ENCODE data around the gene DIAPH3.
A peak's percentile ranks its signal among the peaks of the same experiment; 100 is the strongest.

DIAPH3 gene

GRCh38 chr13:59982631-59983382, 180.9 kb downstream of the DIAPH3 start:
- Histone ChIP-seq H3K4me2 (ENCODE audit: low read depth, low read length, poor library complexity, severe bottlenecking) (no peak overlapping the region), H2AFZ (ENCODE audit: low read length) (no peak overlapping the region), H3K9me3 (ENCODE audit: insufficient read depth, low read depth, low read length) (no peaks in the 10 kb centered on the region), H3K4me3 (ENCODE audit: low read length, poor library complexity, severe bottlenecking) (no peak overlapping the region), H3K4me1 (ENCODE audit: insufficient read depth, low read length, poor library complexity, severe bottlenecking) (peaks cover 10% of the 10 kb centered on the region), H3K9me2 (replicated peaks; ENCODE audit: low read depth, low read length) (no peaks in the 10 kb centered on the region), H3K27me3 (ENCODE audit: insufficient read depth, low read length, poor library complexity, severe bottlenecking) (no peaks in the 10 kb centered on the region), H3F3A (ENCODE audit: low read depth) (no peaks in the 10 kb centered on the region; the same call in 1 of the 2 replicates), H3K36me3 (ENCODE audit: insufficient read depth, low read length) (peaks cover 11% of the 10 kb centered on the region; the same call in 1 of the 2 replicates), H3K79me2 (ENCODE audit: insufficient read depth, low read length) (no peaks in the 10 kb centered on the region), H4K20me1 (ENCODE audit: insufficient read depth, low read length, poor library complexity, severe bottlenecking) (no peaks in the 10 kb centered on the region), H3K9ac (ENCODE audit: low read depth, low read length, poor library complexity, severe bottlenecking) (no peak overlapping the region)
- TF ChIP-seq, protein P1, sequence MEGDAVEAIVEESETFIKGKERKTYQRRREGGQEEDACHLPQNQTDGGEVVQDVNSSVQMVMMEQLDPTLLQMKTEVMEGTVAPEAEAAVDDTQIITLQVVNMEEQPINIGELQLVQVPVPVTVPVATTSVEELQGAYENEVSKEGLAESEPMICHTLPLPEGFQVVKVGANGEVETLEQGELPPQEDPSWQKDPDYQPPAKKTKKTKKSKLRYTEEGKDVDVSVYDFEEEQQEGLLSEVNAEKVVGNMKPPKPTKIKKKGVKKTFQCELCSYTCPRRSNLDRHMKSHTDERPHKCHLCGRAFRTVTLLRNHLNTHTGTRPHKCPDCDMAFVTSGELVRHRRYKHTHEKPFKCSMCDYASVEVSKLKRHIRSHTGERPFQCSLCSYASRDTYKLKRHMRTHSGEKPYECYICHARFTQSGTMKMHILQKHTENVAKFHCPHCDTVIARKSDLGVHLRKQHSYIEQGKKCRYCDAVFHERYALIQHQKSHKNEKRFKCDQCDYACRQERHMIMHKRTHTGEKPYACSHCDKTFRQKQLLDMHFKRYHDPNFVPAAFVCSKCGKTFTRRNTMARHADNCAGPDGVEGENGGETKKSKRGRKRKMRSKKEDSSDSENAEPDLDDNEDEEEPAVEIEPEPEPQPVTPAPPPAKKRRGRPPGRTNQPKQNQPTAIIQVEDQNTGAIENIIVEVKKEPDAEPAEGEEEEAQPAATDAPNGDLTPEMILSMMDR (conservative IDR thresholded peaks at IDR 0.05; ENCODE audit: low read length), result no peak
- TF ChIP-seq EZH2phosphoT487 (IDR thresholded peaks at IDR 0.05; ENCODE audit: borderline replicate concordance), result no peak

- Histone ChIP-seq H2AFZ (ENCODE audit: low read length) (no peak overlapping the region), H3F3A (ENCODE audit: low read depth) (no peaks in the 10 kb centered on the region; the same call in 1 of the 2 replicates), H3K4me1 (ENCODE audit: insufficient read depth, low read length, poor library complexity, severe bottlenecking) (peaks cover 10% of the 10 kb centered on the region), H4K20me1 (ENCODE audit: insufficient read depth, low read length, poor library complexity, severe bottlenecking) (no peaks in the 10 kb centered on the region), H3K9me2 (replicated peaks; ENCODE audit: low read depth, low read length) (no peaks in the 10 kb centered on the region), H3K4me3 (ENCODE audit: low read length, poor library complexity, severe bottlenecking) (no peak overlapping the region), H3K9ac (ENCODE audit: low read depth, low read length, poor library complexity, severe bottlenecking) (no peak overlapping the region), H3K27me3 (ENCODE audit: insufficient read depth, low read length, poor library complexity, severe bottlenecking) (no peaks in the 10 kb centered on the region), H3K79me2 (ENCODE audit: insufficient read depth, low read length) (no peaks in the 10 kb centered on the region), H3K4me2 (ENCODE audit: low read depth, low read length, poor library complexity, severe bottlenecking) (peak overlapping the region; percentile 4), H3K36me3 (ENCODE audit: insufficient read depth, low read length) (peaks cover 17% of the 10 kb centered on the region; the same call in 1 of the 2 replicates), H3K9me3 (ENCODE audit: insufficient read depth, low read depth, low read length) (no peaks in the 10 kb centered on the region)
- TF ChIP-seq, protein P1 (conservative IDR thresholded peaks at IDR 0.05; ENCODE audit: low read length), result no peak
- TF ChIP-seq EZH2phosphoT487 (IDR thresholded peaks at IDR 0.05; ENCODE audit: borderline replicate concordance), result no peak
Measured at GRCh38 chr13:59979589-59979988, 184.1 kb downstream of the DIAPH3 start.

DNA sequence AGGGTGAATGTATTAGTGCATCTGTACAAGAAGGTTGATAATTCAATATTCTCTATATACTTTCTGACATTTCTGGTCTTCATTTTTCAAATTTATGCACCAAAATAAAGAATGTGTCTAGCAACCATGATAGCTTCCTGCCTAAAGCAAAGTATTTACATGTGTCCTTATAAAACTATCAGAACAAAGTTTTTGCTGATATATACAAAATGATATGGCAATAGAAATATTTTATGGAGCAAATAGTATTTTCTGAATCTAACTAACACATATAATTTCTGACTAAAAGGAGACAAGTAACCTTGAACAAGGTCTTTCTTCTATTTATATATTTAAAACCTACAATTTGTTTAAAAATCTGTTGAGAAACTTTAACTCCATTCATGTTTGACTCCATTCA, 184.9 kb downstream of the DIAPH3 start:
- Histone ChIP-seq H3K4me1 (ENCODE audit: insufficient read depth, low read length, poor library complexity, severe bottlenecking) (peaks cover 10% of the 10 kb centered on the region), H3K4me2 (ENCODE audit: low read depth, low read length, poor library complexity, severe bottlenecking) (no peak overlapping the region), H3K9me2 (replicated peaks; ENCODE audit: low read depth, low read length) (no peaks in the 10 kb centered on the region), H3K9me3 (ENCODE audit: insufficient read depth, low read depth, low read length) (no peaks in the 10 kb centered on the region), H2AFZ (ENCODE audit: low read length) (no peak overlapping the region), H3K36me3 (ENCODE audit: insufficient read depth, low read length) (peaks cover 20% of the 10 kb centered on the region; the same call in 1 of the 2 replicates), H3K79me2 (ENCODE audit: insufficient read depth, low read length) (no peaks in the 10 kb centered on the region), H3K9ac (ENCODE audit: low read depth, low read length, poor library complexity, severe bottlenecking) (no peak overlapping the region), H3F3A (ENCODE audit: low read depth) (no peaks in the 10 kb centered on the region; the same call in 1 of the 2 replicates), H4K20me1 (ENCODE audit: insufficient read depth, low read length, poor library complexity, severe bottlenecking) (no peaks in the 10 kb centered on the region), H3K27me3 (ENCODE audit: insufficient read depth, low read length, poor library complexity, severe bottlenecking) (no peaks in the 10 kb centered on the region), H3K4me3 (ENCODE audit: low read length, poor library complexity, severe bottlenecking) (no peak overlapping the region)
- no peak for TF ChIP-seq EZH2phosphoT487 (IDR thresholded peaks at IDR 0.05; ENCODE audit: borderline replicate concordance)
- TF ChIP-seq, protein P1 (conservative IDR thresholded peaks at IDR 0.05; ENCODE audit: low read length), result no peak
